GM10248 (cell line): Measurements from ENCODE around the gene SCUBE1.

Experiments used
- CTCF ChIA-PET: fragments of 300-600 bp; sonication (Branson Sonifier 250); formaldehyde crosslinking; extraction: SDS; loops from one replicate; lab custom pipeline; 2021; ENCODE audit warnings: antibody characterized with exemption; lab: Yijun Ruan, JAX
- POLR2A ChIA-PET: fragments of 350-650 bp; sonication (Branson Sonifier 250); formaldehyde crosslinking; extraction: SDS; loops from one replicate; lab custom pipeline; 2020; ENCODE audit warnings: antibody characterized with exemption; lab: Yijun Ruan, JAX
- DNase-seq: peaks from one replicate; pipeline ENCODE4 v3.0.0; 2012; ENCODE audit errors: extremely low spot score
- CTCF ChIP-seq: IDR thresholded peaks from 2 replicates; pipeline ENCODE4 v1.5.1; 2012; ENCODE audit warnings: mild to moderate bottlenecking, low read depth; ENCODE audit errors: extremely low read depth, missing control alignments, control extremely low read depth

Gene SCUBE1

GRCh38 chr22:43238526-43239006, 104.6 kb downstream of the SCUBE1 start:
- POLR2A ChIA-PET = no interaction called here
- CTCF ChIA-PET = interaction anchor here (1.7 kb wide), 1 partner anchor 108 kb away, joined by 7 read pairs; no protein-coding TSS in a partner anchor
- no peak for DNase-seq
- TF ChIP-seq CTCF = no peak

- no peak for TF ChIP-seq CTCF
- CTCF ChIA-PET = interaction anchor here (1.7 kb wide), 1 partner anchor 109 kb away, joined by 7 read pairs; no protein-coding TSS in a partner anchor
- no peak for DNase-seq
- POLR2A ChIA-PET = no interaction called here
Observed at GRCh38 chr22:43237280-43237679, 105.9 kb downstream of the SCUBE1 start.

DNA sequence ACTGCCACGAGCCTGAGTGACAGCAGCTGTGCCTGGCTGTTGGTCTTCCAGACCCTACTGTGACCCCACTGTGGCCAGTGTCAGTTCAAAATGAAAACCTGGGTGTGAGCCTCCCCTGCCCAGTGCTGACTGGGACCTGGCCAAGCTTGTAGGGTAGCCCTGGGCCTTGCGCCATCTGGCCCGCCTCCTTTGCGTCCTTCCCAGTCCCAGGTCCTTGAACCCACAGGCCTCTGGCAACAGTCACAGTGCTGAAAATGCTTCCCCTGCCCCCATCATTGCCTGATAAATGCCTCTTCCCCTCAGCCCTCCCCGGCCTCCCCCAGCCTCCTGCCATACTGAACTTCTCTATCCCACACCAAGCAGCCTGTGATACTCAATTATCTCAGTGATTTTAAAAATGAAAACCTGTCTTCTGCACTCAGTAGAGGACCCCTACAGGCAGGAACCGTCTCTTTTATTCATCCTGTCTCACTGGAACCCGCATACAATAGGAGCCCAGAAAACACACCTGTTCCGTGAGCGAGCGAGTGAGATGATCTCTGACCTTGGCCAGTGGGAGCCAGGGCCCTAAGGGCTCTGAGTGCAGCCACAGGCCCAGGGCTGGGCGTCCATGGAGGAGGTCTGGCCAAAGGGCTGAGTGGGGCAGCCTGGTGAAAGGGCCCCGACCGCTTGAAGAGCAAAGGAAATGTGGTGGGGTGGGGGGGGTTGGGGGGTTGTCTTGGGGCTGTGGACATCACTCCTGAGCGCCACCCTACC, 106.6 kb downstream of the SCUBE1 start:
- CTCF ChIA-PET = no interaction called here
- POLR2A ChIA-PET = no interaction called here
- no peak for TF ChIP-seq CTCF
- DNase-seq = no peak

- no peak for TF ChIP-seq CTCF
- DNase-seq = no peak
- ChIA-PET POLR2A (no interaction called here), CTCF (interaction anchor here (9.0 kb wide), 1 partner anchor 111 kb away, joined by 77 read pairs; no protein-coding TSS in a partner anchor)
Observed at GRCh38 chr22:43235445-43236409, 107.4 kb downstream of the SCUBE1 start.

- POLR2A ChIA-PET = no interaction called here
- no peak for DNase-seq
- no peak for TF ChIP-seq CTCF
- CTCF ChIA-PET = interaction anchor here (1.5 to 9.0 kb wide), 2 partner anchors 38 to 112 kb away, joined by 5 to 77 read pairs; no protein-coding TSS in a partner anchor
Observed at GRCh38 chr22:43234264-43234988, 108.7 kb downstream of the SCUBE1 start.
